ENCODE data around the gene KSR2.

The KSR2 gene

GRCh38 chr12:117433878-117434277 lies 534.9 kb downstream of the KSR2 start:
- no peak for DNase-seq

GRCh38 chr12:117430246-117430645 lies 538.5 kb downstream of the KSR2 start:
- no peak for DNase-seq

DNA sequence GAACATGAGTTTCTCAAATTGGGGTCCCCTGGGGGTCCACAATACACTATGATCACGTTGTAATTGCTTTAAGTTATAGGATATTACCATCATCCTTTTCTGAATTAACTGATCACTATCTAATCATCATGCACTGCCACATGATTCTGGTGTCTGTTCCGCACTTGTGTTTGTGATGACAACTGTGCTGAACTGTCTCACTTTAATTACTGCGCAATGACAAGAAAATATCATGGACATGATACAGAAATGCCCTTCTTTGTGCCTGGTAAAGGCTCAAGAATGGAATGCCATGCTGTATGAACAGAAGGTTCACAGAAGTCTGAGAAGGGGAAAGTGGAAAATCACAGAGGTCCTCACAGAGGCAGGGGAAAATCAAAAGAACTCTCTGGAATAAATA lies 541.6 kb downstream of the KSR2 start:
- DNase-seq, result no peak

DNA sequence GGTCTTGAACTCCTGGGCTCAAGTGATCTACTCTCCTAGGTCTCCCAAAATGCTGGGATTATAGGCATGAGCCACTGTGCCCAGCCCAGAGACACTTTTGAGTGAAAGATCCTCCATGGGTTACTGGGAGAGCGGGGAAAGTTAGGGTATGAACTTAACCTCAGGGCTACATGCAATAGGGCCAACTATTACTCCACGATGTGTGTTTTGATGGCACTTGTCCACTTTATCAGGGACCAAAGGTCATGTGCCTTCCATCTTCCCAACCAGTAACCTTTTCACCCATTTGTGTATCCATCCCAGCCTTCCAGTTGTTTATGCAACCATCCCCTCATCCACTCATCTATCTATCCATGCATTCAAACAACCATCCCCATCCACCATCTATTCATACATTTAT lies 546.8 kb downstream of the KSR2 start:
- DNase-seq, result no peak

DNA sequence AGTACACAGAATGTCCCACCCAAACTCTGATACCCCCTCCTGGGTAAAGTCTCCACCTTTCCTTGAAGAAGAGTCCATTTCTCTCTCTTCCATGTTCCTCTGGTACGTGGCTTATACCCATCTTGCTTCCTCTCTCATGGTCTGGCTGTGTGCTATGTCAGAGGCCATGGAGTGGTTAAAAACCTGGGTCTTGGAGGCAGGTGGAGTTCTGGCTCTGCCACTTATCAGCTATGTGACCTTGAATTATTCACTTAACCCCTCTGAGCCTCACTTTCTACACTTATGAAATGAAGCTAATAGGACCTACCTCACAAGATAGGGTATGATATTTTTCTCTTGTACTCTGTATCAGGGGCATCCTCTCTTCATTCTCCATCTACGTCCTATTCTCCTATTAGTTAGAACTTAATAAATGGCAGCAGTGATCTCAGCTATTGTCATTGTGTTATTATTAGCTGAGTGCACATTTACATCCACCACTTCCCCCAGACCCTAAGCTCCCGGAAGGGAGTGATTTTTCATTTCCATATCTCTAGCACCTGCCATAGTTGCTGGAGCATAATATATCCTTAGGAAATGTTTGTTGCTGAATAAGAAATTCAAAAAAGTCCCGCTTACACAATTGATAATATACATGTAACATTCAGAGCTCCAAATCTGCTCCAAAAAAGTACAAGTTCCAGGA lies 547.6 kb downstream of the KSR2 start:
- DNase-seq, result no peak

- DNase-seq, result no peak
These were observed 551.8 kb downstream of the KSR2 start for GRCh38 chr12:117417004-117417403.

DNA sequence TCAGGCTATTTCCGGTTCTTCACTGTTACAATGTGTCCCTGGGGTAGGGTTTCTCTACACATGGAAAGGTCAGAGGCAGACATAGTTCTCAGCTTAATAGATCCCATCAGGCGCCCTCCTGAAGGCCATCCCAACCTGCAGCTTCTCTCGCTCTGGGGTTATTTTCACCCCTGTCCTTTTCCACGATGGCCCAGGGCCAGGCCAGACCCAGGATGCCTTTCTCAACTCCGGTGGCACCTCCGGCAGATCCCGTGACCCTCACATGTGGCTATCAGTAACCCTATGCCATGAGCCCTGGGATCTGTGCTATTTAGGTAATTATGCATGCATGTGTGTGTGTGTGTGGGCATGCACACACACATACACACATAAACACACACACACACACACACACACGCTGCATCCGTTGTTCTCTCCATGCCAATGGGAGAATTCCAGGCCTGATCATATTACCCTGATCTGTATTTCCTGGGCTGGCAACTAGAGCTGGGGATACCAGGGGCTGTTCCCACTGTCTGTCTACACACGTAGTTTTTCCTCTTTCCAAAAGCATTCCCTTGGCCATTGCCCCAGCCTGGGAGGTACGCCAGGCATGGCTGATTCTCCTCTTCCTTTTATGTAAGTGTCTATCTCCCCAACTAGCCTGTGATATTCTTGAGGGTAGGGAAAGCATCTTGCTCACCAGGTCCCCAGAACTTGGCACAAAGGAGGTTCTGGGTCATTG lies 556.2 kb downstream of the KSR2 start:
- DNase-seq, result no peak

DNA sequence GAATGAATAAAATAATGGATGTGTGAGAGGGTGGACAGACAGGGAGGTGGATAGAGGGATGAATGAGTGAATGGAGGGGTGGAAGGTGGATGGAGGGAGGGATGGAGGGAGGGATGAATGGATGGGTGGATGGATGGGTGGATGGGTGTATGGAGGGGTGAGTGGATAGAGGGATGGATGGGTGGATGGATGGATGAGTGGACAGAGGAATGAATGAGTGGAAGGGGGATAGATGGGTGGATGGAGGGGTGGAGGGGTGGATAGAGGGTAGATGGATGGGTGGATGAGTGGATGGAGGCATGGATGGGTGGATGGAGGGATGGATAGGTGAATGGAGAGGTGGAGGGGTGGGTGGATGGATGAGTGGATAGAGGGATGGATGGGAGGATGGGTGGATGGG lies 559.5 kb downstream of the KSR2 start:
- no peak for DNase-seq

DNA sequence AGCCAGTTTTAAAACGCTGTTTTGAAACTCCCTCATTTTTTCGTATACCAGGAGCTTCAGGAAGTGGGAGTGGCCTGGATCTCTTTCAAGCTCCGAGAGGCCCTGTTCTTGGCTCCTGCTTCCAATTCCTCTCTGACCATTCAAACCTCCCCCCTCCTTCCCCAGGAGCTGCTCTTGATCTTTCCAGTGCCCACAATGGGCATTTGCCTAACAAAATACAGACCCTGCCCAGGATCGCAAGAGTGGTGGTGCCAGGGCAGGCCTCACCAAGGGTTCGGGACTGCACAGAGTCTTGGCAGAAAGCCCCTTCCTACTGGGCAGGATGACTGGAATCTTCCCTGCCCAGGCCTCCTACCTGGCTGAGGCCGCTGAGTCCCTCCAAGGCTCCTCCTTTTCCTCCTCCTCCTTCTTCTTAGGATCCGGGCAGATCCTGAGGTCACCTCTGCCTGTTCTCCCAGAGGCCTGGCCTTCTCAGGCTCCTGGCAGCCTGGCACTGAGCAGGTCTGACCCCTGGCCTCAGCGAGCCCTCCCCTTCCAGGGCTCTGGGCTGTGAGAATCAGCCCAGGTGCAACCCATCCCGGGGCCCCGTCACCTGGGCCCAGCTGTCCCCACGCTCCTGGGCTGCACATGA lies 560.5 kb downstream of the KSR2 start:
- DNase-seq, result no peak

GRCh38 chr12:117404940-117405339 lies 563.9 kb downstream of the KSR2 start:
- no peak for DNase-seq

GRCh38 chr12:117404203-117404853 lies 564.5 kb downstream of the KSR2 start:
- no peak for DNase-seq

GRCh38 chr12:117403586-117404139 lies 565.1 kb downstream of the KSR2 start:
- DNase-seq, result no peak
